B cell (primary cell): ENCODE results near the gene CACNA2D4. TPM values are rescaled to one million over a fixed set of nuclear protein-coding genes. Genes with fewer than 3 reads are reported as not detected.

Experiments
- ATAC-seq: fragments of 200-7000 bp; cut with Tn5 transposase; one replicate; pipeline ENCODE4 v1.10.0; 2021; ENCODE audit warnings: low read depth, mild to moderate bottlenecking, moderate number of reproducible peaks, moderate library complexity
- CTCF ChIA-PET: fragments of 350-600 bp; sonication (Branson Sonifier 250); formaldehyde crosslinking; loops from one replicate; lab custom pipeline; 2021; ENCODE audit warnings: antibody characterized with exemption, inconsistent platforms; lab: Charles Lee
- POLR2A ChIA-PET: fragments of 350-600 bp; sonication (Branson Sonifier 250); formaldehyde crosslinking; loops from one replicate; lab custom pipeline; 2021; ENCODE audit warnings: antibody characterized with exemption; lab: Charles Lee
- DNase-seq: peaks from one replicate; pipeline ENCODE4 v3.0.0; 2013
- H2AFZ ChIP-seq: 2 replicates; pipeline ENCODE4 v1.6.1; 2012; ENCODE audit warnings: mild to moderate bottlenecking, low read depth, low read length; ENCODE audit not compliant: insufficient read depth, poor library complexity, severe bottlenecking
- H3K27ac ChIP-seq, 2 donors: 1 replicate in 1 of 2; 2 replicates in 1 of 2; pipeline ENCODE4 v1.5.1; 2012 to 2013; ENCODE audit warnings: low read length in 2 of 2, mild to moderate bottlenecking in 2 of 2, moderate library complexity in 1 of 2
- H3K27me3 ChIP-seq, 4 experiments: fragments of 200-600 bp in 1 of 4; sonication (generic) in 1 of 4; replicated peaks in 1 of 4; 1 replicate in 2 of 4; 2 replicates in 2 of 4; pipeline versions ENCODE4 v1.6.1 to v1.7.0; 2013 to 2016; ENCODE audit warnings: low read length in 3 of 4, mild to moderate bottlenecking in 2 of 4, mixed read lengths in 1 of 4, moderate library complexity in 1 of 4; ENCODE audit not compliant: insufficient read depth in 4 of 4, control insufficient read depth in 3 of 4; ENCODE audit errors: control extremely low read depth in 1 of 4
- H3K36me3 ChIP-seq, 2 experiments: replicated peaks in 1 of 2; 1 replicate in 1 of 2; 2 replicates in 1 of 2; pipeline versions ENCODE4 v1.6.1 to v1.7.1; 2013; ENCODE audit warnings: low read length in 1 of 2; ENCODE audit not compliant: insufficient read depth in 2 of 2, control insufficient read depth in 1 of 2; ENCODE audit errors: control extremely low read depth in 1 of 2, extremely low read depth in 1 of 2
- H3K4me1 ChIP-seq, 2 donors: fragments of 200-600 bp in 1 of 2; sonication (generic) in 1 of 2; 1 replicate in 1 of 2; 2 replicates in 1 of 2; pipeline versions ENCODE4 v1.5.1 to v1.6.1; 2013 to 2017; ENCODE audit warnings: low read length in 2 of 2; ENCODE audit not compliant: control insufficient read depth in 2 of 2, insufficient read depth in 2 of 2
- H3K4me2 ChIP-seq: replicated peaks from 2 replicates; pipeline ENCODE3; 2012; ENCODE audit warnings: mild to moderate bottlenecking, low read depth, low read length; ENCODE audit not compliant: poor library complexity, severe bottlenecking
- H3K4me3 ChIP-seq, 5 experiments: fragments of 200-600 bp in 1 of 5; sonication (generic) in 1 of 5; 1 replicate in 3 of 5; 2 replicates in 2 of 5; pipeline versions ENCODE4 v1.5.1 to v1.7.0; 2011 to 2016; ENCODE audit warnings: low read length in 4 of 5, mild to moderate bottlenecking in 4 of 5, low read depth in 2 of 5, control low read depth in 1 of 5, moderate library complexity in 1 of 5; ENCODE audit not compliant: insufficient read depth in 1 of 5; ENCODE audit errors: control extremely low read depth in 1 of 5, extremely low read depth in 1 of 5
- H3K79me2 ChIP-seq: fragments of 200-600 bp; sonication (generic); one replicate; pipeline ENCODE4 v1.6.0; 2016; ENCODE audit warnings: low read length; ENCODE audit not compliant: control insufficient read depth, insufficient read depth
- H3K9ac ChIP-seq: fragments of 200-600 bp; sonication (generic); 2 replicates; pipeline ENCODE4 v1.6.1; 2017; ENCODE audit warnings: mild to moderate bottlenecking, low read length, moderate library complexity
- H3K9me3 ChIP-seq, 3 donors: one replicate each; pipeline versions ENCODE4 v1.6.1 to v1.7.1; 2013; ENCODE audit warnings: low read length in 2 of 3; ENCODE audit not compliant: control insufficient read depth in 2 of 3, insufficient read depth in 1 of 3; ENCODE audit errors: control extremely low read depth in 1 of 3
- H4K20me1 ChIP-seq: 2 replicates; pipeline ENCODE4 v1.6.0; 2012; ENCODE audit warnings: mild to moderate bottlenecking, low read length; ENCODE audit not compliant: insufficient read depth, control insufficient read depth, poor library complexity, severe bottlenecking
- H3K27ac Mint-ChIP-seq: one replicate; pipeline ENCODE4 v1.8.0; 2021; ENCODE audit warnings: mixed read lengths
- H3K27me3 Mint-ChIP-seq: one replicate; pipeline ENCODE4 v1.8.0; 2021; ENCODE audit warnings: mixed read lengths
- H3K4me1 Mint-ChIP-seq: one replicate; pipeline ENCODE4 v1.8.0; 2021; ENCODE audit warnings: mixed read lengths
- H3K4me3 Mint-ChIP-seq: one replicate; pipeline ENCODE4 v1.8.0; 2021; ENCODE audit warnings: mixed read lengths
- H3K9me3 Mint-ChIP-seq: one replicate; pipeline ENCODE4 v1.8.0; 2022; ENCODE audit warnings: mixed read lengths; ENCODE audit not compliant: insufficient read depth
- CTCF ChIP-seq: fragments of 200-600 bp; IDR thresholded peaks from one replicate; pipeline ENCODE4 v1.8.0; 2022; ENCODE audit warnings: antibody characterized with exemption, mild to moderate bottlenecking
- EZH2 ChIP-seq: IDR thresholded peaks from 2 replicates; pipeline ENCODE4 v1.6.1; 2012; ENCODE audit warnings: borderline replicate concordance, low read depth, mild to moderate bottlenecking, moderate library complexity, low read length; ENCODE audit not compliant: insufficient read depth, poor library complexity, severe bottlenecking
- WGBS: methylation state at CpG from one replicate; pipeline ENCODE4 v1.1.5; 2013; ENCODE audit warnings: missing lambda C conversion rate; ENCODE audit not compliant: insufficient coverage; 5-methylcytosine and 5-hydroxymethylcytosine counted together
- intact Hi-C: fragments of 100-400 bp; cut with micrococcal nuclease; formaldehyde crosslinking; loops from one replicate; pipeline ENCODE4 v1.10.0; 2022
- polyA plus RNA-seq: library from polyadenylated mRNA; depleted of rRNA; stranded (reverse); fragments of >200 nt; gene quantifications from 2 replicates; pipeline ENCODE4 v1.2.3, GENCODE V29; 2012
- total RNA-seq, 2 donors: library from RNA; stranded (reverse); fragments of 120-200 nt in 1 of 2; gene quantifications; 1 replicate in 1 of 2; 2 replicates in 1 of 2; pipeline versions ENCODE4 v1.2.3 to v1.2.4, GENCODE V29; 2013 to 2022

The CACNA2D4 gene
- total and polyA plus RNA-seq, 2 donors (not counting 1 experiment from before 2014, with no cell fraction given): 6.0 to 7.4 TPM

GRCh38 chr12:1822699-1823098 is 95.8 kb downstream of the CACNA2D4 start:
- H3K4me1 ChIP-seq: no peaks in the 10 kb centered on the region
- Mint-ChIP-seq H3K27me3 (peaks cover 30% of the 10 kb centered on the region), H3K4me3 (no peak overlapping the region), H3K9me3 (no peaks in the 10 kb centered on the region), H3K27ac (no peak overlapping the region), H3K4me1 (peaks cover 3% of the 10 kb centered on the region)
- H3K9ac ChIP-seq: no peak overlapping the region
- H3K79me2 ChIP-seq: no peaks in the 10 kb centered on the region
- H3K36me3 ChIP-seq: no peaks in the 10 kb centered on the region
- H3K4me2 ChIP-seq: no peak overlapping the region
- H4K20me1 ChIP-seq: no peaks in the 10 kb centered on the region
- H3K4me3 ChIP-seq: no peak overlapping the region
- intact Hi-C loops: no loop called here
- H3K9me3 ChIP-seq: no peaks in the 10 kb centered on the region
- CTCF ChIA-PET: no interaction called here
- 90% methylated on average over 9 of the region's 11 CpGs for WGBS
- ATAC-seq (no peak), DNase-seq (no peak)
- no peak overlapping the region for H2AFZ ChIP-seq
- POLR2A ChIA-PET: no interaction called here
- peaks cover 0 to 38% (median 6%) of the 10 kb centered on the region in 4 experiments for H3K27me3 ChIP-seq
- no peak overlapping the region for H3K27ac ChIP-seq
- no peak for TF ChIP-seq CTCF
- no peak for TF ChIP-seq EZH2

DNA sequence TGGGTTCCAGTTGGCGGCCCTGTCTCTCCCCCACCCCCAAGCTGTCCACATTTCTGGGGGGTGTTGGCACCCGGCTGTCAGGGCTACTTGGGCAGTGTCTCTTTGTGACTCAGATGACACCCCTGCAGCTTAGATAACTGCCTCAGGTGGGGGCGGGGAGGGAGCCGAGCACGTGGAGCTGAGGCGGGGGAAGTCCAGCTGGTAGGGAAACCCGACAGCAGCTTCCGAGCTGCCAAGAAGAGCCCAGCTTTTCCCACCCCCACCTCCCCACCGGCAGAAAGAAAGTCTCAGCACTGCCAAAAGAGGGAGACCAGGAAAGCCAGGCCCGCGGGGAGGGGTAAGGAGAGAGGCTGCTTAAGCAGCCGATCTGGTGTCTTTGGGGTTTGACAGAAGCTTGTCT is 96.6 kb downstream of the CACNA2D4 start:
- no peak for DNase-seq
- CTCF ChIA-PET: interaction anchor here (1.3 to 1.6 kb wide), 2 partner anchors 118 to 168 kb away, joined by 3 to 5 read pairs; no protein-coding TSS in a partner anchor
- peaks cover 27% of the 10 kb centered on the region for H3K27me3 Mint-ChIP-seq
- H4K20me1 ChIP-seq: no peaks in the 10 kb centered on the region
- H3K9me3 Mint-ChIP-seq: no peaks in the 10 kb centered on the region
- no peak overlapping the region for H3K9ac ChIP-seq
- no peak overlapping the region for H3K27ac ChIP-seq
- no peaks in the 10 kb centered on the region for H3K4me1 ChIP-seq
- H3K4me3 ChIP-seq: no peak overlapping the region
- H3K4me1 Mint-ChIP-seq: no peaks in the 10 kb centered on the region
- H3K27me3 ChIP-seq: peaks cover 0 to 38% (median 6%) of the 10 kb centered on the region in 4 experiments
- H3K9me3 ChIP-seq: no peaks in the 10 kb centered on the region
- 55% methylated on average over 5 of the region's 12 CpGs for WGBS
- no peak overlapping the region for H3K4me3 Mint-ChIP-seq
- intact Hi-C loops: no loop called here
- H3K36me3 ChIP-seq: no peaks in the 10 kb centered on the region
- POLR2A ChIA-PET: no interaction called here
- no peak for ATAC-seq
- H2AFZ ChIP-seq: no peak overlapping the region
- H3K27ac Mint-ChIP-seq: no peak overlapping the region
- H3K4me2 ChIP-seq: no peak overlapping the region
- TF ChIP-seq EZH2 (no peak), CTCF (no peak)
- H3K79me2 ChIP-seq: no peaks in the 10 kb centered on the region
